Measurements from ENCODE around the gene UBE4A.

DNA sequence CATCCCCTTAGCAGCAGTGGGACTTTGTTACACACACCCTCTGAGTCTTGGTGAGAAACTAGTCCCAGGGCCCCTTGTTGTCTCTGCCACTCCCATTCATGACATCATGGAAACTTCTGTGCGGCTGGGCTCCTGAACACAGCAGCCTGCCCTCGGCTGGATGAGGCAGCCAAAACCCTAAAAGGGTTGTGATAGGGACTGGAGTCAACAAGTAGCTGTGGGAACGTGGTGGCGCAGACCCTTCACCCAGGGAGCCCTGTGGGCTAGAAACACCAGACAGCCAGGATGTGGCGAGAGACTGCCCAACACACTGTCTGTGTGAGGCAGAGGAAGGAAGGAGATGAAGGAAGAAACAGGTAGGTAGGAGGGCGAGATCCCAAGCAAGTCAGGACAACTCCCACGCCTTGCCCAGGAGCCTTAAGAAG lies 20.8 kb upstream of the UBE4A start:
- TF ChIP-seq EZH2 (IDR thresholded peaks at IDR 0.05; ENCODE audit: borderline replicate concordance, low read depth, low read length, severe bottlenecking) (no peak), POLR2A (IDR thresholded peaks at IDR 0.05; ENCODE audit: low read depth, low read length) (no peak), POLR2AphosphoS5 (IDR thresholded peaks at IDR 0.05; ENCODE audit: insufficient read depth, low read depth, low read length) (no peak), JUN (IDR thresholded peaks at IDR 0.05; ENCODE audit: borderline replicate concordance, insufficient read depth, insufficient read length, low read depth) (no peak), MYC (IDR thresholded peaks at IDR 0.05; ENCODE audit: low read depth, low read length) (no peak), FOS (IDR thresholded peaks at IDR 0.05; ENCODE audit: borderline replicate concordance, insufficient read depth, low read length) (no peak)
- TF ChIP-seq, protein P1, sequence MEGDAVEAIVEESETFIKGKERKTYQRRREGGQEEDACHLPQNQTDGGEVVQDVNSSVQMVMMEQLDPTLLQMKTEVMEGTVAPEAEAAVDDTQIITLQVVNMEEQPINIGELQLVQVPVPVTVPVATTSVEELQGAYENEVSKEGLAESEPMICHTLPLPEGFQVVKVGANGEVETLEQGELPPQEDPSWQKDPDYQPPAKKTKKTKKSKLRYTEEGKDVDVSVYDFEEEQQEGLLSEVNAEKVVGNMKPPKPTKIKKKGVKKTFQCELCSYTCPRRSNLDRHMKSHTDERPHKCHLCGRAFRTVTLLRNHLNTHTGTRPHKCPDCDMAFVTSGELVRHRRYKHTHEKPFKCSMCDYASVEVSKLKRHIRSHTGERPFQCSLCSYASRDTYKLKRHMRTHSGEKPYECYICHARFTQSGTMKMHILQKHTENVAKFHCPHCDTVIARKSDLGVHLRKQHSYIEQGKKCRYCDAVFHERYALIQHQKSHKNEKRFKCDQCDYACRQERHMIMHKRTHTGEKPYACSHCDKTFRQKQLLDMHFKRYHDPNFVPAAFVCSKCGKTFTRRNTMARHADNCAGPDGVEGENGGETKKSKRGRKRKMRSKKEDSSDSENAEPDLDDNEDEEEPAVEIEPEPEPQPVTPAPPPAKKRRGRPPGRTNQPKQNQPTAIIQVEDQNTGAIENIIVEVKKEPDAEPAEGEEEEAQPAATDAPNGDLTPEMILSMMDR (IDR thresholded peaks at IDR 0.05; ENCODE audit: extremely low read depth in 1 of 2, insufficient read depth in 1 of 2, low read depth in 1 of 2, low read length in 2 of 2), result no peak
- TF ChIP-seq, protein P2, sequence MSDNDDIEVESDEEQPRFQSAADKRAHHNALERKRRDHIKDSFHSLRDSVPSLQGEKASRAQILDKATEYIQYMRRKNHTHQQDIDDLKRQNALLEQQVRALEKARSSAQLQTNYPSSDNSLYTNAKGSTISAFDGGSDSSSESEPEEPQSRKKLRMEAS (IDR thresholded peaks at IDR 0.05; ENCODE audit: insufficient read depth, insufficient read length), result no peak

Measured in endothelial cell of umbilical vein (primary cell).